Stimulated activated CD4-positive, alpha-beta T cell treated with anti-CD3 and anti-CD28 coated beads, Interleukin-1b, Interleukin-23, amount 100 ng/mL, for 48 hours (primary cell): Measurements from ENCODE around the gene ZNF148.

Experiments
- DNase-seq: peaks from one replicate; pipeline ENCODE4 v3.0.0-alpha.2; 2020

ZNF148 gene

GRCh38 chr3:125189378-125190165 is 185.6 kb downstream of the ZNF148 start:
- DNase-seq = no peak

GRCh38 chr3:125188955-125189354 is 186.2 kb downstream of the ZNF148 start:
- no peak for DNase-seq

DNA sequence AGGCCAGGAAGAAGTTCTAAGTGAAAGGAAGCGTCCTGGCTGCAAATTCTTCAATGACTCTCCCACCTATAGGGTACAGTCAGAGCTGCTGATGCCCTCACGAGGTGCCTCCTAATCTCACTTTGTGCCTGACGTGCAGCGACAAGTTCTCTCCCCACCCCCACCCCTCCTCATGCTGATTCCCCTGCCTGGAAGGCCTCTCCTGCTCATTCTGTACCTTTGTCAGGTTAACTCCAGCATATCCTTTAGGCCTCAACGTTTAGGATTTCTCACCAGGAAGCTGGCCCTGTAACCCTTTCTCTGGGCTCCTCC is 187.6 kb downstream of the ZNF148 start:
- DNase-seq = no peak

DNA sequence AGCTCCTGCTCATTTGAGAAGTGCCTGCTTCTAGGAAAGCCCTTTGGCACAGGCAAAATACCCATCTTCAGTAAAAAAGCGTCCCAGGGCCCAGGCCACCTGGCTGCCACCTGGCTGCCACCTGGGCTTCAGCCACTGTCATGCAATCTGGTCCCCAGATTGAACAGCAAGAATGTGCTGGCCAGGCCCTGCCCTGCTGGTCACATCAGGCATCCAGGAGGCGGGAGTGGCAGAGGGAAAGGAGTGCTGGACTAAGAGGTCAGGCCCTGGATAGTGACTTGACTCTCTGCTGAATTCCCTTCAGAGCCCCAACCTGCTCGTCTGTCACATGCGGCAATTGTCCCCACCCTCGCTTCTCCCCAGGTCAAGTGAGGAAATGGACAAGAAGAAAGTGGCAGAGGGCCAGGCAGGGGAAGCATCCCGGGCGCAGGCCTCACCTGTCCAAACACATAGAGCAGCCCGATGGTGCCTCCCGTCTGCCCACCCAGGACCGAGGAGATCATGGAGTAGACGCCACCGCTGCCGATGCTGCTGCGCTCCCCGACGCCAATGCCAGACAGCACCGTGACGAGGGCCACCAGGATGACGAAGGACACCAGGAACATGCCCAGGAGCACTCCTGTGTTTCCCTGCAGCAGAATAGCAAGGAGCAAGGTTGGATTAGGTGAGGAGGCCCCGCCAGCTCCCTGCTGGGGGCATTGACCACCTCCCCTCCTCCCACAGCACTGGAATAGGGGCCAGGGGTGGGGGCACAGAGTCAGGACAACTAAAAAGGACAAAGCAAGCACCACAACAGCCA is 188.1 kb downstream of the ZNF148 start:
- DNase-seq = no peak

DNA sequence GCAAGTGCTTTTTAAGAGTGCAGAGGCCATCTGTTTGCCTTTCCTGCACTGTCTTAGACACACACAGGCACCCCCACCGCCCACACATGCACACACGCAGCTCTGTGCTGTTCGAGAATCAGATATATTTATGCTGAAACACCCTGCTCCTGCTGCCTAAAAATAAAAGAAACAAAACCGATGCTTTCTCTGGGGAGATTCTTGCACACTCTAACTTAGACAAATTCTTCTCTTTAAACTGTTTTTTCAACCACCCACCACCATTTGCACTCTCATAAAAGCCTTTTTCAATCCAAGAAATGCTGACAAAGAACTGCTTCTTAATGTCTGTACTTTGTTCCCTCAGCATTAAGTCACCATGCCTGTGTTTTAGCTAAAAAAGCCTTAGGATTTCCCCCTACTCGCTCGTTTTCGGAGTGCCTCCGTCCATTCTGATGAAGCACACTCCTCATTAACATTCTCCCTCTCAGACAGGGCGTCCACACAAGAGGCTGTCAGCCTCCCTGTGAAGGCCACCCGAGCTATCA is 188.8 kb downstream of the ZNF148 start:
- DNase-seq = no peak

- no peak for DNase-seq
Measured at GRCh38 chr3:125185805-125186204, 189.3 kb downstream of the ZNF148 start.

GRCh38 chr3:125179884-125180240 is 195.3 kb downstream of the ZNF148 start:
- no peak for DNase-seq

DNA sequence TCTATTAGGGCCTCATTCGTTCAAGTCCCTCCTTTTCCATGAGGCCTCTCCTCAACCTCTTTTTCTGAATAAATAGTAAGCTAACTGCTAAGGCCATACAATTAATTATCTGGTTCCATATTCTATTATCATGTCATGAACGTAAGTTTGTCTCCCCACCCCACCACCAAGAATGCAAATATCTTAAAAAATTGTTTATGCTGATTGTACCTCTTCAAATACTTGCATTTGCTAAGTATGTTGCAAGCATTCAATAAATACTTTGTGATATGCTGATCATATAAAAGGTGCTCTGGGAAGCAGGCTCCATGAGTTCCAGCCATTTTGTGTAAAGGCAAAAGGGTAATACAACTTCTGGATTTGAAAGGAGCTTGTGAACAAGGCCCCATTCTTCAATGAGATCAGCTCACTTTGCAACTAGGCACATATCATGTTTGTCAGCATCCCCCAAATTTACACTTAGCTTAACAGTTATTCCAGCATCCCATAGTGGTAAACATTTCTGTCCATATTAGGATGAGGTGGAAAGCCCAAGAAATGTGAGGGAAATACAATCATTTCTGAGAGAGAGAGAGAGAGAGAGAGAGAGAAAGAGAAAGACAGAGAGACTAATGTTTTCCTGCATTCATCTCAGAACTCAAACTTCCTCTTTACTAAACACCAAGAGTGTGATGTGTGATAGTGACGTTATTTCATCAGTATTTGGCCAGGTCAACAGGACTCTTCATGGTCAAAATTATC is 195.8 kb downstream of the ZNF148 start:
- no peak for DNase-seq

- no peak for DNase-seq
Measured at GRCh38 chr3:125177746-125178145, 197.4 kb downstream of the ZNF148 start.
